Loucy (cell line): ENCODE data around the gene POT1.

Experiments used
- H2AFZ ChIP-seq: fragments of 200-600 bp; sonication (generic); 2 replicates; pipeline ENCODE4 v1.6.0; 2016; ENCODE audit warnings: antibody characterized with exemption, mild to moderate bottlenecking, low read length, moderate library complexity
- H3F3A ChIP-seq: fragments of 200-600 bp; 2 replicates; pipeline ENCODE4 v1.6.0; 2016; ENCODE audit warnings: antibody characterized with exemption, low read depth, mild to moderate bottlenecking
- H3K27me3 ChIP-seq: fragments of 200-600 bp; sonication (generic); 2 replicates; pipeline ENCODE4 v1.6.1; 2014; ENCODE audit warnings: low read length, mild to moderate bottlenecking; ENCODE audit not compliant: insufficient read depth, poor library complexity, severe bottlenecking
- H3K36me3 ChIP-seq: fragments of 200-600 bp; sonication (generic); 2 replicates; pipeline ENCODE4 v1.6.1; 2016; ENCODE audit warnings: low read length; ENCODE audit not compliant: insufficient read depth
- H3K4me1 ChIP-seq: fragments of 200-600 bp; sonication (generic); 2 replicates; pipeline ENCODE4 v1.5.1; 2014; ENCODE audit warnings: low read length, mild to moderate bottlenecking; ENCODE audit not compliant: insufficient read depth, poor library complexity, severe bottlenecking
- H3K4me2 ChIP-seq: fragments of 200-600 bp; sonication (generic); 2 replicates; pipeline ENCODE4 v1.6.0; 2014; ENCODE audit warnings: antibody characterized with exemption, low read length, low read depth, mild to moderate bottlenecking; ENCODE audit not compliant: poor library complexity, severe bottlenecking
- H3K4me3 ChIP-seq: fragments of 200-600 bp; sonication (generic); 2 replicates; pipeline ENCODE4 v1.5.1; 2014; ENCODE audit warnings: low read length, mild to moderate bottlenecking, mixed read lengths; ENCODE audit not compliant: poor library complexity, severe bottlenecking
- H3K79me2 ChIP-seq: fragments of 200-600 bp; sonication (generic); 2 replicates; pipeline ENCODE4 v1.6.1; 2014; ENCODE audit warnings: low read length; ENCODE audit not compliant: insufficient read depth
- H3K9ac ChIP-seq: fragments of 200-600 bp; sonication (generic); 2 replicates; pipeline ENCODE4 v1.6.0; 2014; ENCODE audit warnings: mild to moderate bottlenecking, low read depth, low read length, moderate library complexity; ENCODE audit not compliant: poor library complexity, severe bottlenecking
- H3K9me2 ChIP-seq: fragments of 200-600 bp; sonication (generic); replicated peaks from 2 replicates; pipeline ENCODE4 v1.6.1; 2016; ENCODE audit warnings: low read depth, low read length, mixed read lengths
- H3K9me3 ChIP-seq: fragments of 200-600 bp; sonication (generic); 2 replicates; pipeline ENCODE4 v1.6.1; 2014; ENCODE audit warnings: mild to moderate bottlenecking, antibody characterized with exemption, low read length, low read depth; ENCODE audit not compliant: insufficient read depth
- H4K20me1 ChIP-seq: fragments of 200-600 bp; sonication (generic); 2 replicates; pipeline ENCODE4 v1.6.0; 2014; ENCODE audit warnings: antibody characterized with exemption, low read length, mild to moderate bottlenecking; ENCODE audit not compliant: insufficient read depth, poor library complexity, severe bottlenecking
- CTCF ChIP-seq: fragments of 200-600 bp; sonication (generic); conservative IDR thresholded peaks from 2 replicates; pipeline ENCODE4 v1.5.1; 2014; ENCODE audit warnings: mild to moderate bottlenecking, antibody characterized with exemption, low read length
- EZH2phosphoT487 ChIP-seq: fragments of 200-600 bp; IDR thresholded peaks from 2 replicates; pipeline ENCODE4 v1.6.1; 2018; ENCODE audit warnings: antibody characterized with exemption, mild to moderate bottlenecking, moderate library complexity, borderline replicate concordance

The POT1 gene

GRCh38 chr7:124780056-124780455 is 149.6 kb downstream of the POT1 start:
- Histone ChIP-seq H3K27me3 (no peaks in the 10 kb centered on the region), H3K4me1 (no peaks in the 10 kb centered on the region), H3K4me3 (no peak overlapping the region), H3F3A (no peaks in the 10 kb centered on the region), H3K9ac (no peak overlapping the region), H3K9me2 (no peaks in the 10 kb centered on the region), H3K36me3 (no peaks in the 10 kb centered on the region), H2AFZ (no peak overlapping the region), H3K4me2 (no peak overlapping the region), H4K20me1 (no peaks in the 10 kb centered on the region), H3K79me2 (no peaks in the 10 kb centered on the region), H3K9me3 (no peaks in the 10 kb centered on the region)
- TF ChIP-seq CTCF (no peak), EZH2phosphoT487 (no peak)

GRCh38 chr7:124779620-124780019 is 150.0 kb downstream of the POT1 start:
- Histone ChIP-seq H3K4me1 (no peaks in the 10 kb centered on the region), H4K20me1 (no peaks in the 10 kb centered on the region), H3K36me3 (no peaks in the 10 kb centered on the region), H3K4me2 (no peak overlapping the region), H3K27me3 (no peaks in the 10 kb centered on the region), H3K9me2 (no peaks in the 10 kb centered on the region), H3K79me2 (no peaks in the 10 kb centered on the region), H3K9me3 (no peaks in the 10 kb centered on the region), H3K4me3 (no peak overlapping the region), H2AFZ (no peak overlapping the region), H3K9ac (no peak overlapping the region), H3F3A (no peaks in the 10 kb centered on the region)
- TF ChIP-seq EZH2phosphoT487: no peak
- no peak for TF ChIP-seq CTCF

- H3K36me3 ChIP-seq: no peaks in the 10 kb centered on the region
- H3K9ac ChIP-seq: no peak overlapping the region
- no peaks in the 10 kb centered on the region for H3K4me1 ChIP-seq
- no peaks in the 10 kb centered on the region for H3K9me2 ChIP-seq
- H3K79me2 ChIP-seq: no peaks in the 10 kb centered on the region
- H4K20me1 ChIP-seq: no peaks in the 10 kb centered on the region
- no peak overlapping the region for H3K4me2 ChIP-seq
- H2AFZ ChIP-seq: no peak overlapping the region
- no peak overlapping the region for H3K4me3 ChIP-seq
- H3K9me3 ChIP-seq: no peaks in the 10 kb centered on the region
- no peaks in the 10 kb centered on the region for H3F3A ChIP-seq
- H3K27me3 ChIP-seq: no peaks in the 10 kb centered on the region
- TF ChIP-seq EZH2phosphoT487: no peak
- no peak for TF ChIP-seq CTCF
Measured at GRCh38 chr7:124779194-124779593, 150.4 kb downstream of the POT1 start.
